ENCODE results near the gene AKAP17A. TPM values are rescaled to one million over a fixed set of nuclear protein-coding genes. Genes with fewer than 3 reads are reported as not detected.

Gene AKAP17A
- total and polyA plus RNA-seq, 2 donors (not counting 1 experiment from before 2014, with no cell fraction given) = 9.3 to 17.8 TPM

GRCh38 chrX:1597345-1598020 is 6.1 kb downstream of the AKAP17A start:
- H4K20me1 ChIP-seq (ENCODE audit: control insufficient read depth, extremely low read depth, insufficient read depth, low read length) = no peaks in the 10 kb centered on the region

GRCh38 chrX:1598021-1598875 is 6.8 kb downstream of the AKAP17A start:
- TF ChIP-seq EZH2 (IDR thresholded peaks at IDR 0.05; ENCODE audit: low read length, missing control alignments) (no peak), CTCF (conservative IDR thresholded peaks at IDR 0.05 in 1 of 2, IDR thresholded peaks at IDR 0.05 in 1 of 2; ENCODE audit: low read depth in 1 of 2, low read length in 2 of 2) (no peak)
- H3K4me2 ChIP-seq (ENCODE audit: extremely low read depth, insufficient read depth, low read length) = no peak overlapping the region
- H3K9ac ChIP-seq (ENCODE audit: insufficient read depth, low read length) = no peak overlapping the region
- H2AFZ ChIP-seq (ENCODE audit: low read length) = no peak overlapping the region
- no peaks in the 10 kb centered on the region for H3K4me1 ChIP-seq (ENCODE audit: control insufficient read depth, extremely low read depth, insufficient read depth, low read length)
- peaks cover 30% of the 10 kb centered on the region for H3K79me2 ChIP-seq (ENCODE audit: control insufficient read depth, insufficient read depth, low read length)
- H3K27me3 ChIP-seq (ENCODE audit: control insufficient read depth, insufficient read depth, low read length) = no peaks in the 10 kb centered on the region
- H3K9me3 ChIP-seq (ENCODE audit: control insufficient read depth, insufficient read depth, low read depth, low read length) = no peaks in the 10 kb centered on the region
- no peak overlapping the region for H3K27ac ChIP-seq (ENCODE audit: insufficient read depth, low read length)
- peaks cover 49% of the 10 kb centered on the region for H3K36me3 ChIP-seq (ENCODE audit: control insufficient read depth, insufficient read depth, low read length)
- no peak for DNase-seq (ENCODE audit: low read depth in 2 of 2)
- no peak overlapping the region for H3K4me3 ChIP-seq (replicated peaks in 1 of 4; ENCODE audit: control extremely low read depth in 1 of 4, insufficient read depth in 1 of 4, low read depth in 3 of 4, low read length in 4 of 4)
- no peaks in the 10 kb centered on the region for H4K20me1 ChIP-seq (ENCODE audit: control insufficient read depth, extremely low read depth, insufficient read depth, low read length)

More at GRCh38 chrX:1597345-1598020, 6.1 kb downstream of the AKAP17A start:
- Histone ChIP-seq H3K27me3 (ENCODE audit: control insufficient read depth, insufficient read depth, low read length) (no peaks in the 10 kb centered on the region), H3K9ac (ENCODE audit: insufficient read depth, low read length) (no peak overlapping the region), H2AFZ (ENCODE audit: low read length) (no peak overlapping the region), H3K27ac (ENCODE audit: insufficient read depth, low read length) (no peak overlapping the region), H3K4me2 (ENCODE audit: extremely low read depth, insufficient read depth, low read length) (no peak overlapping the region), H3K4me1 (ENCODE audit: control insufficient read depth, extremely low read depth, insufficient read depth, low read length) (no peaks in the 10 kb centered on the region), H3K79me2 (ENCODE audit: control insufficient read depth, insufficient read depth, low read length) (peaks cover 37% of the 10 kb centered on the region), H3K36me3 (ENCODE audit: control insufficient read depth, insufficient read depth, low read length) (peaks cover 46% of the 10 kb centered on the region), H3K9me3 (ENCODE audit: control insufficient read depth, insufficient read depth, low read depth, low read length) (no peaks in the 10 kb centered on the region), H3K4me3 (replicated peaks in 1 of 4; ENCODE audit: control extremely low read depth in 1 of 4, insufficient read depth in 1 of 4, low read depth in 3 of 4, low read length in 4 of 4) (no peak overlapping the region)
- TF ChIP-seq EZH2 (IDR thresholded peaks at IDR 0.05; ENCODE audit: low read length, missing control alignments) (no peak), CTCF (conservative IDR thresholded peaks at IDR 0.05 in 1 of 2, IDR thresholded peaks at IDR 0.05 in 1 of 2; ENCODE audit: low read depth in 1 of 2, low read length in 2 of 2) (no peak)
- no peak for DNase-seq (ENCODE audit: low read depth in 2 of 2)

Measured in fibroblast of lung (primary cell).